Psoas muscle (tissue), 8 donors: ENCODE data around the gene AATK. TPM values are rescaled to one million over a fixed set of nuclear protein-coding genes. Genes with fewer than 3 reads are reported as not detected.

Experiments
- ATAC-seq, 4 donors: fragments of 200-7000 bp; cut with Tn5 transposase; one replicate each; pipeline ENCODE4 v1.9.1; 2020; ENCODE audit warnings: moderate library complexity in 3 of 4, mild to moderate bottlenecking in 2 of 4
- DNase-seq, 2 donors: peaks; one replicate each; pipeline ENCODE4 v3.0.0-alpha.2; 2020
- H3K27ac ChIP-seq: fragments of 200-600 bp; one replicate; pipeline ENCODE4 v1.8.0; 2022
- H3K27me3 ChIP-seq, 3 donors: fragments of 200-600 bp in 1 of 3; one replicate each; pipeline versions ENCODE4 v1.6.1 to v1.8.0; 2013 to 2022; ENCODE audit warnings: low read length in 2 of 3, mild to moderate bottlenecking in 2 of 3, moderate library complexity in 1 of 3; ENCODE audit not compliant: insufficient read depth in 3 of 3
- H3K36me3 ChIP-seq, 2 donors: fragments of 200-600 bp in 1 of 2; one replicate each; pipeline versions ENCODE4 v1.6.1 to v1.8.0; 2013 to 2022; ENCODE audit warnings: low read depth in 1 of 2, mild to moderate bottlenecking in 1 of 2, moderate library complexity in 1 of 2; ENCODE audit not compliant: insufficient read depth in 1 of 2
- H3K4me1 ChIP-seq: fragments of 200-600 bp; one replicate; pipeline ENCODE4 v1.8.0; 2022
- H3K4me3 ChIP-seq: fragments of 200-600 bp; one replicate; pipeline ENCODE4 v1.8.0; 2022; ENCODE audit warnings: mild to moderate bottlenecking
- H3K9me3 ChIP-seq: fragments of 200-600 bp; one replicate; pipeline ENCODE4 v1.8.0; 2022
- WGBS, 3 donors: extraction: QIAGEN DNeasy Blood & Tissue Kit; methylation state at CpG; one replicate each; pipeline versions ENCODE4 v1.1.6 to v1.1.7; 2013; 5-methylcytosine and 5-hydroxymethylcytosine counted together
- intact Hi-C, 2 donors: fragments of 100-400 bp; cut with DNase I; formaldehyde crosslinking; loops; one replicate each; pipeline versions ENCODE4 v1.11.0 to v1.14.2; 2022
- polyA plus RNA-seq, 3 donors: library from polyadenylated mRNA; stranded (reverse); fragments of 200-250 nt; gene quantifications; one replicate each; pipeline ENCODE4 v1.2.3, GENCODE V29; 2013
- total RNA-seq, 4 donors: library from RNA; stranded (reverse); fragmentation: NEBNext Ultra II Directional in 2 of 4; extraction: Animal tissue kit (Norgen Biotek cat#: 25700) in 2 of 4; gene quantifications; one replicate each; pipeline versions ENCODE4 v1.2.1 to v1.2.4, GENCODE V29; 2021 to 2023
- TF ChIP-seq, protein P1 (sequence below): fragments of 200-600 bp; IDR thresholded peaks from one replicate; pipeline ENCODE4 v1.8.0; 2022; ENCODE audit warnings: antibody characterized with exemption
- donor health status: healthy with polysubstance abuse.
- donor health status: DM: no; HTN: no; CAD: no; lungs with moderate emphysema.
- donor health status: Bipolar disorder and iron deficiency.
- donor health status: healthy.
- donor health status: DM: yes; HTN: yes; CAD: no.
- donor health status: DM: no; HTN: no; CAD: no.
- donor health status: DM: no; HTN: no; CAD: no.
- donor health status: DM: yes; HTN: yes; CAD: no.

The AATK gene
- total and polyA plus RNA-seq, 7 donors, result 0.21 to 1.8 (median 1.0) TPM

DNA sequence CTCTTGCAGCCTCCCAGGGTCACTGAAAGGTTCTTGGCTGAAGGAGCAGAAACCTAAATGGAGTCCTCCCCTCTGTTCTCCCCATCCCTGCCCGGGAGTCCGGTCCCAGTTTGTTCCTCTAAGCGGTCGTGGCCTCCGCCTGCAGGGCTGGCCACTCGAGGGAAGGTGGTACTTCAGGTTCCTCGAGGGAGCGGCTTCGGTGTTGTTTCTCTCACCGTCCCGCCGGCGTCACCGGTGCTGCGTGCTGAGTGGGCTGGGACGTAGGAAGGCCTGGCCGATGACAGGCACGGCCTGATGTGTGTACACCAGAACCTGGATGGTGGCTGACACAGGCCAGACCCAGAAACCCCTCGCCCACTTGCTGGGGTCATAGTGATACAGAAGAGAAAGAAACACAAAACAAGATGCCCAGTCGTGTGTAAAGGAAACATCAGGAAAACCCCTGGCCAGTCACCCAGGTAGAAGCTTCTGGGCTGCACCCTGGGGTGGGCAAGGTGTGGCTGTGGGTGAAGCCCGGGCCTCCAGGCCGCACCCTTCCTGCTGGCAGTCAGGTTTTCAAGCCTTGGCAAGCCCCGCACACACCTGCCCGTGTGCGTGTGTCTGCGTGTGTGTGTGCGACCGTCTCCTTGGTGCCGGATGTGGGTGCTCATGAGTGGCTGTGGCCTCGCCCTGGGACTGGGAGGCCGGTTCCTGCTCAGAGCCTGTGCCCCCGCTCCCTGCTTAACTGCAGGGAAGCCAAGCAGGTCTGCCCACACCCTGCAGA is 79.1 kb downstream of the AATK start:
- WGBS, 3 donors, result 92 to 95% (median 92%) methylated on average over 32 of the region's 32 CpGs
- DNase-seq, result no peak
- Histone ChIP-seq H3K4me1 (peaks cover 30% of the 10 kb centered on the region), H3K36me3 (no peaks in the 10 kb centered on the region), H3K27ac (no peak overlapping the region), H3K27me3 (no peaks in the 10 kb centered on the region), H3K4me3 (no peak overlapping the region), H3K9me3 (no peaks in the 10 kb centered on the region)
- ATAC-seq, result no peak
- intact Hi-C loops, result no loop called here
- TF ChIP-seq, protein P1, sequence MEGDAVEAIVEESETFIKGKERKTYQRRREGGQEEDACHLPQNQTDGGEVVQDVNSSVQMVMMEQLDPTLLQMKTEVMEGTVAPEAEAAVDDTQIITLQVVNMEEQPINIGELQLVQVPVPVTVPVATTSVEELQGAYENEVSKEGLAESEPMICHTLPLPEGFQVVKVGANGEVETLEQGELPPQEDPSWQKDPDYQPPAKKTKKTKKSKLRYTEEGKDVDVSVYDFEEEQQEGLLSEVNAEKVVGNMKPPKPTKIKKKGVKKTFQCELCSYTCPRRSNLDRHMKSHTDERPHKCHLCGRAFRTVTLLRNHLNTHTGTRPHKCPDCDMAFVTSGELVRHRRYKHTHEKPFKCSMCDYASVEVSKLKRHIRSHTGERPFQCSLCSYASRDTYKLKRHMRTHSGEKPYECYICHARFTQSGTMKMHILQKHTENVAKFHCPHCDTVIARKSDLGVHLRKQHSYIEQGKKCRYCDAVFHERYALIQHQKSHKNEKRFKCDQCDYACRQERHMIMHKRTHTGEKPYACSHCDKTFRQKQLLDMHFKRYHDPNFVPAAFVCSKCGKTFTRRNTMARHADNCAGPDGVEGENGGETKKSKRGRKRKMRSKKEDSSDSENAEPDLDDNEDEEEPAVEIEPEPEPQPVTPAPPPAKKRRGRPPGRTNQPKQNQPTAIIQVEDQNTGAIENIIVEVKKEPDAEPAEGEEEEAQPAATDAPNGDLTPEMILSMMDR, result no peak

DNA sequence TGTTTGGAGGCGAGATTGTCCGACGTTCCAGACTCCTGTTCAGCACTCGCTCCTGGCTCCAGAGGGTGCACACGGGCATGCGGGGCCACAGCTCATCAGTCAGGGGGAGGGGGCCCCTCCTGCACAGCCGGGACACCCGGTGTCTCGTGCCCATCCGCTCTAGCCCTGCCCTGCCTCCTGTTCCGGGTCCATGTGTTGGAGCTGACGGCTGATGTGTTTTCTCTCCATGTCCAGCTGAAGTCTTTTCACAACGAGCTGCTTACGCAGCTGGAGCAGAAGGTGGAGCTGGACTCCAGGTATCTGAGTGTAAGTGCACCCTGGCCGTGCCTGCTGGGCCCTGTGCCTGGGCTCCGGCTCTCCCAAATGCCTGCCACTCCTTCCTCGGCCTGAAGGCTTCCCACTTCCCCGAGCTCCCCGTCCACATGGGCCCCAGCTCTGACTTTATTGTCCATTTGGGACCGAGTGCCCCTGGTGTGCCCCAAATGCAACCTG is 80.6 kb downstream of the AATK start:
- H3K9me3 ChIP-seq, result no peaks in the 10 kb centered on the region
- no peak overlapping the region for H3K4me3 ChIP-seq
- no peak for ATAC-seq
- intact Hi-C loops, result no loop called here
- no peaks in the 10 kb centered on the region for H3K36me3 ChIP-seq
- H3K27ac ChIP-seq, result no peak overlapping the region
- no peak for DNase-seq
- H3K27me3 ChIP-seq, result no peaks in the 10 kb centered on the region
- 74 to 80% (median 78%) methylated on average over 20 of the region's 20 CpGs for WGBS, 3 donors
- TF ChIP-seq, protein P1, result no peak
- peaks cover 34% of the 10 kb centered on the region for H3K4me1 ChIP-seq

DNA sequence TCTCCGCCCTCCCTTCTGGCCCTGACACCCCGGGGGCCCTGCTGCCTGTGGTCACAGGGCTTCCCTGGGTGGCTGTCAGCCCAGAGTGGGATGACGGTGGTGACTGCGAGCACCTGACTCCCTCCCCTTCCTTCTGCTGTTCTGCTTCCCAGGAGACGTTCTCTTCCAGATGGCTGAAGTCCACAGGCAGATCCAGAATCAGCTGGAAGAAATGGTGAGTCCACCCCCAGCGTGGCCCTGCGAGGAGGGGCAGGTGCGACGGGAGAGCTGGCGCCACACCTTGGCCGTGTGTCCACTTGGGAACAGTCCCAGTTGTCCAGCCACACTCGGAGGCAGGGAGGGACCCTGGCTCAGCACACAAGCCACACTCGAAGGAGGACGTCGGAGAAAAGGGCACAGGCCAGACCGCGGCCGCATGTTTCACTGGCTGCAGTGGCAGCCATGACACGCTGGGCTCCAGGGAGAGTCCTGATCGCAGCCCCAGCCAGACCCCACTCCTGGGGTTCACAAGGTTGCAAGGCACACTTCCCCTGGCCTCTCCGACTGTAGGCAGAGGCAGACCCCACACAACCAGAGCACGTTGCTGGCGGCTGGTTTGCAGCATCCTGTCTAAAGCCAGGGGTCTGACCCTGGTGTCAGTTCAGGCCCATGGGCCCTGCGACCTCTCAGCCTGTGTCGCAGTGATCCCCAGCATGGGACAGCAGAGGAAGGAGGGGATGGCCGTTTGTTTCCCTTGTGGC is 81.2 kb downstream of the AATK start:
- H3K27ac ChIP-seq, result peak overlapping the region; percentile 32
- DNase-seq, result peak; percentile 60 to 89
- intact Hi-C loops, result loop anchor here (5.0 kb wide), 1 partner anchor 48 kb away; the partner anchor contains the start of gene BAIAP2 (in 2 of the 2)
- WGBS, 3 donors, result 33 to 36% (median 34%) methylated on average over 26 of the region's 26 CpGs
- TF ChIP-seq, protein P1, result no peak
- ATAC-seq, result peak; percentile 75 to 86 (median 84)
- no peaks in the 10 kb centered on the region for H3K36me3 ChIP-seq
- H3K4me1 ChIP-seq, result peaks cover 34% of the 10 kb centered on the region
- H3K27me3 ChIP-seq, result no peaks in the 10 kb centered on the region
- no peaks in the 10 kb centered on the region for H3K9me3 ChIP-seq
- no peak overlapping the region for H3K4me3 ChIP-seq

DNA sequence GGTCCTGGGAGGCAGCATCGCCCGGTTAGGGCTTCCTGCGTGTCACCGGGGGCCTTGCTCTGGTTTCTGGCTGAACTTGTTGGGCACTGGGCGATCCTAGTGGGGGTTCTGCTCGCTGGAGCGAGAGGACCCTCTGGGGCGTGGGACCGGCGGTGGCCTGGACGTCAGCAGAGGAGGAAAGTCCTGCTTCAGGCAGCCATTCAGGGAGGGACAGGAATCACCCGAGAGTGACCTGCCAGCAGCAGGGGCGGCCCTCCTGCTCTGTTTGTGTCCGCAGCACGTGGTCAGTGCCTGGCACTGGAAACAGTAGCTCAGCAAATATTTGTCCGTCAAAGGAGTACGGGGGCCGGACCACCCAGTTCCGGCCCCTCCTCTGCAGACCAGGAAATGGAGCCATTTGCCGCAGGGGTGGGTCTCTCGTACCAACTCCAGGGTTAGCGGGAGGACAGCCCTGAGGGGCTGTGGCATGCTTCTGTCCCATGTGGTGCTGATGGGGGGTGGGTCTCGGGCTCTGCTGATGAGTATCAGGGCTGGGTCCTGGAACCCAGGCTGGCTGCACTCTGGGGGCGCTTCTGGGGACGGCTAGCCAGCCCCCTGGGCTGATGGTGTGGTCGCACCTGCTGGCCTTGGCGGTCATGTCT is 82.8 kb downstream of the AATK start:
- no peak for ATAC-seq
- H3K4me1 ChIP-seq, result peaks cover 34% of the 10 kb centered on the region
- H3K27me3 ChIP-seq, result no peaks in the 10 kb centered on the region
- intact Hi-C loops, result loop anchor here (5.0 kb wide), 1 partner anchor 46 kb away; the partner anchor contains the start of gene BAIAP2 (in 2 of the 2)
- no peak overlapping the region for H3K4me3 ChIP-seq
- WGBS, 3 donors, result 61 to 73% (median 63%) methylated on average over 27 of the region's 27 CpGs
- H3K9me3 ChIP-seq, result no peaks in the 10 kb centered on the region
- no peaks in the 10 kb centered on the region for H3K36me3 ChIP-seq
- H3K27ac ChIP-seq, result peak overlapping the region; percentile 60
- TF ChIP-seq, protein P1, result no peak
- no peak for DNase-seq
